GDM1 (cell line): ENCODE results near the gene CCL8.

ENCODE experiments used
- DNase-seq: peaks from one replicate; lab custom pipeline; 2025; lab: John Stamatoyannopoulos, UW

The CCL8 gene

GRCh38 chr17:34319039-34319483, at the start of gene CCL8:
Gene CCL8, plus strand, starts transcription at chr17:34319435. Its CDS starts 67 bp downstream, at chr17:34319502.
- DNase-seq: no peak

GRCh38 chr17:34269969-34270368, 49.3 kb upstream of the CCL8 start, which contains the start of gene CCL7:
Gene CCL7, plus strand, starts transcription at chr17:34270221. Its CDS starts 70 bp downstream, at chr17:34270291.
- no peak for DNase-seq

GRCh38 chr17:34275881-34276280, 43.4 kb upstream of the CCL8 start:
- DNase-seq: no peak

- DNase-seq: no peak
These were observed 42.4 kb upstream of the CCL8 start for GRCh38 chr17:34276826-34277225.

- no peak for DNase-seq
These were observed 35.7 kb upstream of the CCL8 start for GRCh38 chr17:34283571-34283970.

GRCh38 chr17:34285286-34285792, 33.9 kb upstream of the CCL8 start, which contains the start of gene CCL11:
Gene CCL11, plus strand, starts transcription at chr17:34285742. Its CDS starts 67 bp downstream, at chr17:34285809.
- DNase-seq: no peak

GRCh38 chr17:34287875-34288274, 31.4 kb upstream of the CCL8 start:
- DNase-seq: no peak

GRCh38 chr17:34290586-34290985, 28.6 kb upstream of the CCL8 start:
- no peak for DNase-seq

- DNase-seq: no peak
These were observed 27.4 kb upstream of the CCL8 start for GRCh38 chr17:34291721-34292348.

- DNase-seq: no peak
These were observed 20.2 kb upstream of the CCL8 start for GRCh38 chr17:34299027-34299426.

- DNase-seq: no peak
These were observed 19.2 kb upstream of the CCL8 start for GRCh38 chr17:34299956-34300577.

- no peak for DNase-seq
These were observed 18.4 kb upstream of the CCL8 start for GRCh38 chr17:34300652-34301370.

GRCh38 chr17:34301986-34302385, 17.2 kb upstream of the CCL8 start:
- no peak for DNase-seq

- no peak for DNase-seq
These were observed 16.6 kb upstream of the CCL8 start for GRCh38 chr17:34302636-34303035.

GRCh38 chr17:34303606-34304005, 15.6 kb upstream of the CCL8 start:
- DNase-seq: no peak

- no peak for DNase-seq
These were observed 14.2 kb upstream of the CCL8 start for GRCh38 chr17:34305061-34305460.

GRCh38 chr17:34305606-34306005, 13.6 kb upstream of the CCL8 start:
- no peak for DNase-seq

- DNase-seq: no peak
These were observed 12.8 kb upstream of the CCL8 start for GRCh38 chr17:34306466-34306865.

GRCh38 chr17:34307110-34307509, 12.1 kb upstream of the CCL8 start:
- no peak for DNase-seq

- DNase-seq: no peak
These were observed 10.9 kb upstream of the CCL8 start for GRCh38 chr17:34308371-34308770.

- DNase-seq: no peak
These were observed 7.9 kb upstream of the CCL8 start for GRCh38 chr17:34311291-34311690.

- DNase-seq: no peak
These were observed 7.2 kb upstream of the CCL8 start for GRCh38 chr17:34312080-34312479.

- no peak for DNase-seq
These were observed 6.1 kb upstream of the CCL8 start for GRCh38 chr17:34313164-34313563.
